Measurements from ENCODE around the gene SCN10A. TPM values are rescaled to one million over a fixed set of nuclear protein-coding genes. Genes with fewer than 3 reads are reported as not detected.

The SCN10A gene
- total RNA-seq, 2 donors from 2014 or later = not detected

DNA sequence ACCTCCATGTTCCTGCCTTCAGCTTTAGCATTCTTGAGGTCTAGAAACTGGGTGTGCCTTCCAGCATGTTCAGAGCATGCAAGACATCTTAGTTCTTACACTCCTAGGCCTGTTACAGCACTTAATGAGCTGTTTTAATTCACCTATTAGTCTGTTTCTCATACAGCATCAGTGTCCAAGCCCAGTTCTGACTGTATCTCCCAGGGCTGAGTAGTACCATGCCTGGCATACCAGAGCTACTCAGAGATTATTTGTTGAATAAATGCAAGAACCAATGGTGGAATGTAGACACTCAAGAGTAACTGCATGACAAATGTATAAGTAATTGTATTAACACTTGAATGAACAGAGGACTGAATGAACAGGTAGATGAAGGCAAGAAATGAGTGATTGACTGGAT is 104.7 kb downstream of the SCN10A start:
- TF ChIP-seq POLR2AphosphoS5 (IDR thresholded peaks at IDR 0.05) = no peak
- TF ChIP-seq POLR2A (IDR thresholded peaks at IDR 0.05) = no peak
- TF ChIP-seq CTCF (IDR thresholded peaks at IDR 0.05) = no peak
- intact Hi-C loops (cut with DNase I) = no loop called here
- H3K9me3 ChIP-seq = no peaks in the 10 kb centered on the region
- no peak for DNase-seq (ENCODE audit: low spot score)
- H3K4me1 ChIP-seq (replicated peaks) = no peaks in the 10 kb centered on the region
- no peak overlapping the region for H3K27ac ChIP-seq
- no peak overlapping the region for H3K4me3 ChIP-seq
- H3K27me3 ChIP-seq (replicated peaks; ENCODE audit: insufficient read depth) = no peaks in the 10 kb centered on the region
- H3K36me3 ChIP-seq = no peaks in the 10 kb centered on the region

DNA sequence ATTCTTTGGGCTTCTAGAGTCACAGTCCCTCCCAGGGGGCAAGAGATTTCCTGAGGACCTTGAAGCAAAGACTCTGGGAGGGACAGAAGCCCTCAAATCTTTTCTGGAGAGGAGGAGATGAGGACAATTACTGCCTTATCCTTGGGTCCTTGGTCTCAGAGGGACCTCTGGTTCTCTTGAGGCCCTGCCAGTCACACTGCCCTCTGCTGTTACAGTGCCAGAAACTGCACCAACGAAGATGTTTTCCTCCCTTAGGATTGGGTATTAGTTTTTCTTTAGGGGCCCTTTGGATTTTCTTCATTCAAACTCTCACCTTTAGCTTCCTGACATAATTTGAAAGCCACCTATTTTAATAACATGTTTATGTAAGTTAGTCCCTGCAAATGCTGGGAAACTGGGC is 108.3 kb downstream of the SCN10A start:
- H3K27me3 ChIP-seq (replicated peaks; ENCODE audit: insufficient read depth) = no peaks in the 10 kb centered on the region
- H3K9me3 ChIP-seq = no peaks in the 10 kb centered on the region
- intact Hi-C loops (cut with DNase I) = no loop called here
- 6% methylated on average over 1 of the region's 1 CpG for WGBS
- no peaks in the 10 kb centered on the region for H3K36me3 ChIP-seq
- H3K4me3 ChIP-seq = no peak overlapping the region
- no peak overlapping the region for H3K27ac ChIP-seq
- no peak for DNase-seq (ENCODE audit: low spot score)
- H3K4me1 ChIP-seq (replicated peaks) = no peaks in the 10 kb centered on the region
- TF ChIP-seq CTCF (IDR thresholded peaks at IDR 0.05) = no peak

DNA sequence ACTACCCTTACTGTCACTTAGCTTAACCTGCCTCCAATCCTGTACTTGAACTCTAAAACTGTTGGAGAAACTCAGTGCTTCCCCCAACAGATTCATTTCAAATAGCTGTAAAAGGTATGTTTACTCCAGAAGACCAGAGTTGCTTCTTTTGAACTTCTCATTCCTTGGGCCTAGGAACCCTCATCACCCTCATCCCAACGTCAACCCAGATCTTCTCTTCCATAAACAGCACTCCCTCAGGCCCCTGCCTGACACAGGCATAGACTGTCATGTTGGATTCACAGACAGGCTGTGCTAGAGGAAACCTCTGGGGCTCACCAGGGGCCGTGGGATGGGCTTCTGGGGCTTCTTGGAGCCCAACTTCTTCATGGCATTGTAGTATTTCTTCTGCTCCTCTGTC is 109.1 kb downstream of the SCN10A start:
- Histone ChIP-seq H3K4me1 (replicated peaks) (no peaks in the 10 kb centered on the region), H3K4me3 (no peak overlapping the region), H3K27me3 (replicated peaks; ENCODE audit: insufficient read depth) (no peaks in the 10 kb centered on the region), H3K27ac (no peak overlapping the region), H3K9me3 (no peaks in the 10 kb centered on the region), H3K36me3 (no peaks in the 10 kb centered on the region)
- no peak for DNase-seq (ENCODE audit: low spot score)
- 55% methylated on average over 2 of the region's 2 CpGs for WGBS
- intact Hi-C loops (cut with DNase I) = no loop called here
- TF ChIP-seq POLR2AphosphoS5 (IDR thresholded peaks at IDR 0.05) (no peak), CTCF (IDR thresholded peaks at IDR 0.05) (no peak), POLR2A (IDR thresholded peaks at IDR 0.05) (no peak)

DNA sequence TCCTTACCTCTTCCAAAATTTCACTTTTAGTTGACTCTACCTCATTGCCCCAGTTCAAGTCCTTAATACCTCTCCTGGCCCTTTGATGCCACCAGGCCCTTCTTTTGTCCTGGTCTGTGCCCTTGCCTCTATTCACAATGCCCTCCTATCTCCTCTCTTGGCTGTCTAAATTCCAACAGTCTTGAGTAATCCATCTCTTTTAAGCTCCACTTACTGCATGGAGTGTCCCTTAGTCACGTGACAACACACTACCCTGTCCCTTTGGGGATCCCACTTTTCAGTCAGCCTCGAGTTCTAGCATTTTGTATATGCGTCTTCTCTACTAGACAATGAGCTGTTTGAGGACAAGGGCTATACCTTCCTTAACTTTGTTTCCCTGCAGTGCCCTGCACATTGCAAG is 113.8 kb downstream of the SCN10A start:
- Histone ChIP-seq H3K4me3 (no peak overlapping the region), H3K9me3 (no peaks in the 10 kb centered on the region), H3K27me3 (replicated peaks; ENCODE audit: insufficient read depth) (no peaks in the 10 kb centered on the region), H3K27ac (no peak overlapping the region), H3K36me3 (no peaks in the 10 kb centered on the region), H3K4me1 (replicated peaks) (no peaks in the 10 kb centered on the region)
- 90% methylated on average over 3 of the region's 3 CpGs for WGBS
- TF ChIP-seq POLR2A (IDR thresholded peaks at IDR 0.05) (no peak), POLR2AphosphoS5 (IDR thresholded peaks at IDR 0.05) (no peak), CTCF (IDR thresholded peaks at IDR 0.05) (no peak)
- intact Hi-C loops (cut with DNase I) = no loop called here
- no peak for DNase-seq (ENCODE audit: low spot score)

DNA sequence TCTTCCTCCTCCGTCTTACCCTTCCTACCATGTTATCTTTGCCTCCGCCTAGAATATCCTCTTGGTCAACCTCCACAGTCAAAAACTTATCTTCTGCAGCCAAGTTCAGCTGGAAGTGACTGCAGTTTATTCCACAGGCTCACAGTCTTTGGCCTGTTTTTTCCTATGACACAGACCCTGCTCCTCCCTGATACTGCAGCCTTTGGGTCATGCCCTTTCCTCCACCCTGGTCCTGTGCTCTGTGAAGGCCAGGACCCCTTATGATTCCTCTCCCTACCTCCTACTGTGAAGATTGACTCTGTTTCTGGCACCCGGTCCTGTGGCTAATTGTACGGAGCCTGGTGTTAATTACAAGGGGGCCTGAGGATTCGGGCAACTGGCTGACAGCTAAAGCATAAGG is 117.3 kb downstream of the SCN10A start:
- intact Hi-C loops (cut with DNase I) = no loop called here
- no peaks in the 10 kb centered on the region for H3K27me3 ChIP-seq (replicated peaks; ENCODE audit: insufficient read depth)
- no peak for TF ChIP-seq CTCF (IDR thresholded peaks at IDR 0.05)
- no peak for TF ChIP-seq POLR2A (IDR thresholded peaks at IDR 0.05)
- no peak for TF ChIP-seq POLR2AphosphoS5 (IDR thresholded peaks at IDR 0.05)
- H3K36me3 ChIP-seq = no peaks in the 10 kb centered on the region
- no peak overlapping the region for H3K27ac ChIP-seq
- no peak overlapping the region for H3K4me3 ChIP-seq
- H3K9me3 ChIP-seq = no peaks in the 10 kb centered on the region
- no peak for DNase-seq (ENCODE audit: low spot score)
- 87% methylated on average over 5 of the region's 5 CpGs for WGBS
- H3K4me1 ChIP-seq (replicated peaks) = no peaks in the 10 kb centered on the region
